Parathyroid adenoma (tissue), 2 donors: ENCODE data around the gene LRRC47.
A peak's percentile ranks its signal among the peaks of the same experiment; 100 is the strongest.

Experiments used
- H2AFZ ChIP-seq: fragments of 300-600 bp; sonication (generic); one replicate; pipeline ENCODE4 v1.7.0; 2017; ENCODE audit warnings: antibody characterized with exemption, mild to moderate bottlenecking
- H3K27ac ChIP-seq: fragments of 300-600 bp; sonication (generic); one replicate; pipeline ENCODE4 v1.7.0; 2017
- H3K27me3 ChIP-seq: fragments of 300-600 bp; sonication (generic); one replicate; pipeline ENCODE4 v1.7.0; 2017; ENCODE audit warnings: low read length; ENCODE audit not compliant: control insufficient read depth, insufficient read depth
- H3K36me3 ChIP-seq: fragments of 300-600 bp; sonication (generic); one replicate; pipeline ENCODE4 v1.7.0; 2017; ENCODE audit warnings: low read length; ENCODE audit not compliant: control insufficient read depth, insufficient read depth
- H3K4me1 ChIP-seq: fragments of 300-600 bp; sonication (generic); one replicate; pipeline ENCODE4 v1.7.0; 2017; ENCODE audit warnings: control low read depth
- H3K4me2 ChIP-seq: fragments of 300-600 bp; sonication (generic); one replicate; pipeline ENCODE4 v1.7.0; 2017; ENCODE audit warnings: low read length
- H3K4me3 ChIP-seq: fragments of 300-600 bp; sonication (generic); one replicate; pipeline ENCODE4 v1.7.0; 2017; ENCODE audit warnings: low read depth, low read length
- H3K79me2 ChIP-seq: fragments of 300-600 bp; sonication (generic); one replicate; pipeline ENCODE4 v1.7.0; 2017; ENCODE audit warnings: control low read depth
- H3K9ac ChIP-seq: fragments of 300-600 bp; sonication (generic); one replicate; pipeline ENCODE4 v1.7.0; 2017; ENCODE audit warnings: mild to moderate bottlenecking
- H3K9me3 ChIP-seq: fragments of 300-600 bp; sonication (generic); one replicate; pipeline ENCODE4 v1.7.0; 2017; ENCODE audit warnings: low read length; ENCODE audit not compliant: control insufficient read depth
- CTCF ChIP-seq: fragments of 300-600 bp; sonication (generic); IDR thresholded peaks from one replicate; pipeline ENCODE4 v1.7.0; 2017; ENCODE audit warnings: antibody characterized with exemption, mild to moderate bottlenecking
- donor health status: primary hyperparathyroidism.

The LRRC47 gene

GRCh38 chr1:3747903-3748302, 48.4 kb downstream of the LRRC47 start:
- Histone ChIP-seq H3K27ac (no peak overlapping the region), H3K4me1 (no peaks in the 10 kb centered on the region), H3K79me2 (no peaks in the 10 kb centered on the region), H3K9ac (no peak overlapping the region), H3K4me3 (peak overlapping the region; percentile 64), H3K36me3 (no peaks in the 10 kb centered on the region), H3K9me3 (no peaks in the 10 kb centered on the region), H2AFZ (peak overlapping the region; percentile 73), H3K27me3 (no peaks in the 10 kb centered on the region), H3K4me2 (peak overlapping the region; percentile 73)
- TF ChIP-seq CTCF = no peak

DNA sequence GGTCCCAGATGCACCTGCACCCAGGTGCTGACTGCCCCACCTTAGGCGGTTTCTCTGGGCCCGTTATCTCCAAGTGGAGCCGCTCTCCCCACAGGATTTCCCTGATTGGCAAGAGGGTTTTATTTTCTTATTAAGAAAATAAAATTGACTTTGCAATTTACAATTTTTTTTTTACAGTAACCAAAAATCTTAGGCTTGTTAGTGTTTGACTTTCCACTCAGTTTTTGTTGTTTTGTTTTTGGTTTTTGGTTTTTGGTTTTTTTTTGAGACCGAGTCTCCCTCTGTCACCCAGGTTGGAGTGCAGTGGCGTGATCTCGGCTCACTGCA, 48.8 kb downstream of the LRRC47 start:
- no peaks in the 10 kb centered on the region for H3K36me3 ChIP-seq
- H3K27ac ChIP-seq = no peak overlapping the region
- no peaks in the 10 kb centered on the region for H3K27me3 ChIP-seq
- no peak for TF ChIP-seq CTCF
- H2AFZ ChIP-seq = peak overlapping the region; percentile 73
- H3K9ac ChIP-seq = no peak overlapping the region
- H3K9me3 ChIP-seq = no peaks in the 10 kb centered on the region
- peak overlapping the region; percentile 64 for H3K4me3 ChIP-seq
- H3K4me2 ChIP-seq = peak overlapping the region; percentile 73
- no peaks in the 10 kb centered on the region for H3K4me1 ChIP-seq
- no peaks in the 10 kb centered on the region for H3K79me2 ChIP-seq

DNA sequence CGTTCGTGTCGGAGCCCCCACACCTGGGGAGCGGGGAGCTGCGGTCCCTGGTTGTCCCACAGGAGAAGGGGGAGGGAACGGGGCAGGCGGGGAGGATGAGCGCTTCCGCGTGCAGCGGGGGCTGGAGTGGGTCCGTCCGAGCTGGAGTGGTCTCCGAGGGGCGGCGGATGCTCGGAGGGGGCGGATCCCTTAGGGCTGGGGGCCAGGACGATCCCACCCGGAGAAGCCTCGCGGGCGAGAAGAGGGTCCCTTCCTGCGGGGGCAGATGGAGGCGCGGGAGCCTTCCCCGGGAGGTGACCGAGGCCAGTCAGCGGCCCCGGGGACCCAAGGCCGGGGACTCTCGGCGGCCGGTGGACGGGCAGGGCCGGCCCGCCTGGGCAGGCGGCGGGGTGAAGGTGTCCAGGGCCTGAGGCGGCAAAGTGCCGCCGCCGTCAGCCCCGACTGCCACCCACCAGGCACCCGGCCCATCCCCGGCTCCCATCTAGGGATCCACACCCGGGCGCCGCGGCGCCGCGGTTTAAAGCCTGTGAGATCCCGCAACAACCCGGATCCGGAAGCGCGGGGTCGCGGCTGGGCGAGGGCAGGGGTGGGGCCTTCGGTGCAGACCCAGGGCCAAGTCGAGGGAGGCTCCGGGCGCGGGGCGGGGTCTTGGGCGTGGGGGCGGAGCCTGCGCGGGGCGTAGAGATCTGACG, 49.3 kb downstream of the LRRC47 start:
- no peak for TF ChIP-seq CTCF
- no peak overlapping the region for H3K27ac ChIP-seq

DNA sequence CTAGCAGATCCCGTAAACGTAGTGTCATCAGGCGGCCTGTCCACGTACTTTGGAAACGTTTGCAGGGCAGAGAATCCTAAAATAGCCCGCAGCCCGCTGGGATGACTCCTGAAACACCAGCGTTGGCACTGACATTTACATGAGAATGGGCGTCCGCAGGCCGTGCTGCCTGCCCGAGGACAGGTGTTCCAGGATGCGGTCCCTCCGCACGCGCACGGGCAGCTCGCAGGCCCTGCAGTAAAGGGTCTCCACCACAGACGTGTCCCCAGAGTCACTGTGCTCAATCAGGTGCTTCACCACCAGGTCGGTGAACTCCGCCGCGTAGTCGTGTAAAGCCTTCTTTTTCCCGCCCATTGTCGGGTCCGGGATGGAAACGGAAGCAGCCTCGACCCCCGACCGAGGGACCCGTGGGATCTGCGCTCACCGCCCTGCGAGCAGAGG, 49.9 kb downstream of the LRRC47 start:
- Histone ChIP-seq H2AFZ (peak overlapping the region; percentile 73), H3K9ac (no peak overlapping the region), H3K4me2 (peak overlapping the region; percentile 73), H3K27me3 (no peaks in the 10 kb centered on the region), H3K4me1 (no peaks in the 10 kb centered on the region), H3K27ac (no peak overlapping the region), H3K9me3 (no peaks in the 10 kb centered on the region), H3K36me3 (no peaks in the 10 kb centered on the region), H3K79me2 (no peaks in the 10 kb centered on the region), H3K4me3 (no peak overlapping the region)
- no peak for TF ChIP-seq CTCF

More for the DNA sequence above, 49.3 kb downstream of the LRRC47 start:
- Histone ChIP-seq H3K4me1 (no peaks in the 10 kb centered on the region), H3K79me2 (no peaks in the 10 kb centered on the region), H2AFZ (peak overlapping the region; percentile 73), H3K27me3 (no peaks in the 10 kb centered on the region), H3K9me3 (no peaks in the 10 kb centered on the region), H3K4me2 (peak overlapping the region; percentile 73), H3K4me3 (peak overlapping the region; percentile 64), H3K36me3 (no peaks in the 10 kb centered on the region), H3K9ac (no peak overlapping the region)
